GM12872 (cell line): Measurements from ENCODE around the gene CD6.

Source experiments
- CTCF ChIP-seq: IDR thresholded peaks from 3 replicates; pipeline ENCODE4 v1.5.1; 2011; ENCODE audit warnings: low read depth, mild to moderate bottlenecking, low read length, moderate library complexity; ENCODE audit not compliant: insufficient read depth

The CD6 gene

GRCh38 chr11:60970369-60970774 lies 1.1 kb upstream of the CD6 start:
- TF ChIP-seq CTCF: peak; percentile 95

GRCh38 chr11:60970890-60971289 lies 590 bp upstream of the CD6 start:
- TF ChIP-seq CTCF: no peak

GRCh38 chr11:60972182-60973030 lies 926 bp downstream of the CD6 start:
- TF ChIP-seq CTCF: no peak

GRCh38 chr11:60973699-60974098 lies 2.2 kb downstream of the CD6 start:
- TF ChIP-seq CTCF: no peak

- TF ChIP-seq CTCF: no peak
These were observed 3.2 kb downstream of the CD6 start for GRCh38 chr11:60974726-60975125.

GRCh38 chr11:60977224-60977623 lies 5.7 kb downstream of the CD6 start:
- TF ChIP-seq CTCF: no peak

GRCh38 chr11:60977836-60978235 lies 6.4 kb downstream of the CD6 start:
- no peak for TF ChIP-seq CTCF
